MCF 10A (cell line): Measurements from ENCODE around the gene AP1S3. TPM values are rescaled to one million over a fixed set of nuclear protein-coding genes. Genes with fewer than 3 reads are reported as not detected.

Source experiments
- BruUV-seq: library from RNA; stranded (reverse); fragments of 400-500 nt; replicated peaks from 2 replicates; lab custom pipeline; 2021; lab: Mats Ljungman, UMichigan
- CTCF ChIA-PET: fragments of 300-600 bp; sonication (Branson Sonifier 250); formaldehyde crosslinking; extraction: SDS; loops from one replicate; lab custom pipeline; 2021; ENCODE audit warnings: antibody characterized with exemption, inconsistent platforms; lab: Yijun Ruan, JAX
- POLR2A ChIA-PET: fragments of 300-600, 350-650 bp; sonication (Branson Sonifier 250); formaldehyde crosslinking; extraction: SDS; loops from one replicate; lab custom pipeline; 2020; ENCODE audit warnings: antibody characterized with exemption, inconsistent platforms; lab: Yijun Ruan, JAX
- DNase-seq: peaks from one replicate; pipeline ENCODE4 v3.0.0-alpha.2; 2018; ENCODE audit not compliant: unreplicated experiment
- H3K27ac Mint-ChIP-seq: one replicate; pipeline ENCODE4 v1.8.0; 2022; ENCODE audit warnings: mild to moderate bottlenecking, low read depth, mixed read lengths; ENCODE audit not compliant: unreplicated experiment
- H3K27me3 Mint-ChIP-seq: one replicate; pipeline ENCODE4 v1.8.0; 2022; ENCODE audit warnings: mixed read lengths; ENCODE audit not compliant: insufficient read depth, unreplicated experiment
- H3K36me3 Mint-ChIP-seq: one replicate; pipeline ENCODE4 v1.8.0; 2022; ENCODE audit warnings: mild to moderate bottlenecking, moderate library complexity, mixed read lengths; ENCODE audit not compliant: insufficient read depth, unreplicated experiment
- H3K4me1 Mint-ChIP-seq: one replicate; pipeline ENCODE4 v1.8.0; 2022; ENCODE audit warnings: mixed read lengths; ENCODE audit not compliant: insufficient read depth, unreplicated experiment
- H3K4me3 Mint-ChIP-seq: one replicate; pipeline ENCODE4 v1.8.0; 2022; ENCODE audit warnings: mild to moderate bottlenecking, moderate library complexity, mixed read lengths; ENCODE audit not compliant: unreplicated experiment
- H3K9me3 Mint-ChIP-seq: one replicate; pipeline ENCODE4 v1.8.0; 2022; ENCODE audit warnings: mixed read lengths; ENCODE audit not compliant: unreplicated experiment
- CTCF ChIP-seq: fragments of 200-600 bp; IDR thresholded peaks from one replicate; pipeline ENCODE4 v1.8.0; 2022; ENCODE audit warnings: antibody characterized with exemption, mild to moderate bottlenecking; ENCODE audit not compliant: unreplicated experiment
- intact Hi-C: fragments of 100-400 bp; cut with micrococcal nuclease; formaldehyde crosslinking; loops from 2 replicates; pipeline ENCODE4 v1.14.1; 2022
- total RNA-seq: library from RNA; stranded (reverse); gene quantifications from 2 replicates; pipeline ENCODE4 v1.2.3, GENCODE V29; 2022

Gene AP1S3
- total RNA-seq, 1 experiment from 2014 or later, result 57.7 TPM

GRCh38 chr2:223800908-223801307 lies 36.5 kb downstream of the AP1S3 start:
- no peak for TF ChIP-seq CTCF
- no peaks in the 10 kb centered on the region for H3K27me3 Mint-ChIP-seq
- no peaks in the 10 kb centered on the region for H3K36me3 Mint-ChIP-seq
- no peaks in the 10 kb centered on the region for H3K9me3 Mint-ChIP-seq
- intact Hi-C loops, result no loop called here
- DNase-seq, result no peak
- no TSS peak for BruUV-seq
- ChIA-PET CTCF (interaction anchor here (0.6 to 4.0 kb wide), 9 partner anchors 18 to 831 kb away, joined by 3 to 54 read pairs (median 5); no protein-coding TSS in a partner anchor), POLR2A (interaction anchor here (0.7 to 2.2 kb wide), 7 partner anchors 12 to 829 kb away, joined by 3 to 8 read pairs (median 3); no protein-coding TSS in a partner anchor)
- no peak overlapping the region for H3K27ac Mint-ChIP-seq
- no peak overlapping the region for H3K4me3 Mint-ChIP-seq
- H3K4me1 Mint-ChIP-seq, result peaks cover 30% of the 10 kb centered on the region

GRCh38 chr2:223797811-223798721 lies 39.3 kb downstream of the AP1S3 start:
- Mint-ChIP-seq H3K27ac (peak overlapping the region; percentile 81), H3K4me3 (no peak overlapping the region), H3K27me3 (no peaks in the 10 kb centered on the region), H3K36me3 (no peaks in the 10 kb centered on the region), H3K9me3 (peaks cover 4% of the 10 kb centered on the region), H3K4me1 (peaks cover 30% of the 10 kb centered on the region)
- BruUV-seq, result no TSS peak
- peak; percentile 73 for DNase-seq
- CTCF ChIA-PET, result interaction anchor here (0.6 to 4.9 kb wide), 51 partner anchors 10 to 882 kb away, joined by 3 to 54 read pairs (median 4); partner anchors contain the start of gene AP1S3
- intact Hi-C loops, result loop anchor here (1.0 to 10.0 kb wide), 9 partner anchors 38 to 827 kb away; no protein-coding TSS in a partner anchor
- POLR2A ChIA-PET, result interaction anchor here (0.7 to 4.2 kb wide), 21 partner anchors 13 to 821 kb away, joined by 3 to 58 read pairs (median 5); partner anchors contain the start of genes AP1S3 and MRPL44
- TF ChIP-seq CTCF, result peak; percentile 58

GRCh38 chr2:223797037-223797436 lies 40.3 kb downstream of the AP1S3 start:
- ChIA-PET CTCF (interaction anchor here (0.5 to 4.9 kb wide), 35 partner anchors 9 to 881 kb away, joined by 3 to 54 read pairs (median 5); no protein-coding TSS in a partner anchor), POLR2A (interaction anchor here (0.5 to 4.2 kb wide), 20 partner anchors 9 to 820 kb away, joined by 3 to 58 read pairs (median 4); partner anchors contain the start of genes AP1S3 and MRPL44)
- TF ChIP-seq CTCF, result no peak
- peak overlapping the region; percentile 81 for H3K27ac Mint-ChIP-seq
- intact Hi-C loops, result loop anchor here (1.0 to 10.0 kb wide), 2 partner anchors 692 to 826 kb away; no protein-coding TSS in a partner anchor
- peaks cover 5% of the 10 kb centered on the region for H3K9me3 Mint-ChIP-seq
- H3K4me3 Mint-ChIP-seq, result peak overlapping the region; percentile 47
- no peaks in the 10 kb centered on the region for H3K27me3 Mint-ChIP-seq
- H3K4me1 Mint-ChIP-seq, result peaks cover 30% of the 10 kb centered on the region
- no TSS peak for BruUV-seq
- peak; percentile 96 for DNase-seq
- no peaks in the 10 kb centered on the region for H3K36me3 Mint-ChIP-seq
